GM21515 (cell line): Measurements from ENCODE around the gene CHMP4A.

ENCODE experiments used
- ATAC-seq: cut with Tn5 transposase; IDR thresholded peaks from one replicate; pipeline ENCODE4 v1.9.1; 2021; ENCODE audit not compliant: unreplicated experiment

Gene CHMP4A

DNA sequence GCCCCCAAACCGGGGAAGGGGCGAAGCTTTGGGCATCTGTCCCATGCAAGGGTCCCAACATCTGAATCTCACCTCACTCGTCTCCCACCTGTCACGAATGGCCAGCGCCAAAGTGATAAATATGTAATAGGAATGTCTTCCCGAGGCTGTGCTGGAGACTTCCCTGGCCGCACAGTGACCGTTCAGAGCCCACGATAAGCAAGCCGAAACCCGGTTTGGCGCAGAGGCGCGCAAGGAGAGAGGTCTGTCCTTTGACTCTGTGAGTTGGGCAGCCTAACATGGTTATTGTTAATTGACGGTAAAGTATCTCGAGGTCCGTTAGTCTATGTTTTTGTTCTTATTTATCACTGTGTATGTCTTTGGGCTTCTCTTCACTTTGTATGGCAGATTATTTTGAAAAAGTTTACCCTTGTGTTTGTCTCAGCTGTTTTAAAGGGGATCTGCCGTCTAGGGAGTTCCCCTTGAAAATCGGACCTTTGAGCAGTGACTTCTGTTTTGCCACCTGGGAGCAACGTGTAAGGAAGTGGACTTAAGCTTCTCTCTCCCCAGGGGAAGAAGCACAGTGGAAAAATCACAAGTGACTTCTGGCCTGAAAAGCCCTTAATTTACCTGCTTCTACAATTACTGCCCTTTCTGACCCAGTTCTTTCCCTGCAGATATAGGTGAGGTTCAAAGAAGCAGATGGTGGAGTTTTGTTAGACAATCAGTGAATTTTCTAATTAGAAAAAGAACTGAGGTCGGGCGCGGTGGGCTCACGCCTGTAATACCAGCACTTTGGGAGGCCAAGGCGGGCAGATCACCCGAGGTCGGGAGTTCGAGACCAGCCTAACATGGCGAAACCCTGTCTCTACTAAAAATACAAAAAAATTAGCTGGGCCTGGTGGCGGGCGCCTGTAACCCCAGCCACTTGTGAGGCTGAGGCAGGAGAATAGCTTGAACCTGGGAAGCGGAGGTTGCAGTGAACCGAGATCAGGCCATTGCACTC lies 16.9 kb downstream of the CHMP4A start:
- ATAC-seq, result peak; percentile 21

DNA sequence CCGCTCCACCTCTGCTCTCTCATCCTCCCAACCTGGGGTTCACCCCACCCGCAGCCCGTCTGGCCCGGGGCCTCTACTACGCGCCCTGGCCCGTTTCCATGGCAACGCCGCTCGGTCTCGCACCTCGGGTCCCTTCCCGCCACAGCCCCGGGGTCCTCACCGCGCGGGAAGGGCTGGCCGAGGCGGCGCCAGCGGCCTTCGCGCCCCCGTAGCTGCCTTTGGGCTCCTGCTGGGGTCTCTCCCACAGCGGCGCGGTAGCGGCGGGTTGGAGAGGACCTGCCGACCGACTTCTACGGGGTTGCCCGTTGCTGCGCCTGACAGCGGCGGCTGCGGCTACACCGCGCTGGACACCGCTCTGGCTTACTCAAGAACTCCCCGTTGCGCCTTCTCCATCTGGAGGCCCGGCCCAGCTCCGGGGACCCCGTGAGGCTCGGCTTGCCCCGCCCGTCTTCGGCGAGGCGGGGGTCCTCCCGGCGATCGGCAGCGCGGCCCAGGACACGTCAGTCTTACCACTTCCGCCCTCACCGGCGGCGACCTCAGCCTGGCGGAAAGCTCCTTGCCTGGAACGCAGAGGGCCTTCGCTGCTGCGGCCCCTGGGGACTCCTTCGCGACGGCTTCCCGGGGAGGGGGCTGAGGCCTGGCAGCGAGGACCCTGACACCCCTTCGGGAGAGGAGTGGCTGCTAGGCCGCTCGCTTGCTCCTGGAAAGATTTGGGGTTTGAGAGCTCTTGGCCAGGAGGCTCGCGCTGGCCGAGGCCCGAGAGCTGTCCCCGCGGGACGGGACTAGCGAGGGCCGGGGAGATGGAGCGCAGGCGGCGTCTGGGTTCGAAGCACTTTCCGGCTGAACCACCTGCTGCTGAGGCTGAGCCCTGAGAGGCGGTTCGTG lies 17.9 kb downstream of the CHMP4A start, which contains the start of gene TM9SF1:
TM9SF1 (minus strand) TSS at position 256 of the 885 bp plus-strand sequence. CDS start 422 bp downstream, outside the sequence.
- peak; percentile 78 for ATAC-seq

DNA sequence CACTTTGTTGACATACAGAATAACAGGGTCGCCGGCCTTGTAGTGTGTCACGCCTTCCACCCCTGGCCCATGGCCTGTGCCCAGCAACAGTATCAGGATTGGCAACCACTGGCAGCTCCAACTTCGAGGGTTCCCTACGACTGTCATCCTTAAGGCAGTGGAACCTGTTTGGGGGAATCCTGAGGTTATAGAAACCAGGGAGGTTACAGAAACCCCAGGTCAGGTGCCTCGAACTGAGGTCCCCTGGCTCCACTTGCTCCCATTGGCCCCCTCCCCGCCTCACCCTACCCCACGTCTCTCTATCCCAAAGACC lies 18.5 kb downstream of the CHMP4A start:
- no peak for ATAC-seq

DNA sequence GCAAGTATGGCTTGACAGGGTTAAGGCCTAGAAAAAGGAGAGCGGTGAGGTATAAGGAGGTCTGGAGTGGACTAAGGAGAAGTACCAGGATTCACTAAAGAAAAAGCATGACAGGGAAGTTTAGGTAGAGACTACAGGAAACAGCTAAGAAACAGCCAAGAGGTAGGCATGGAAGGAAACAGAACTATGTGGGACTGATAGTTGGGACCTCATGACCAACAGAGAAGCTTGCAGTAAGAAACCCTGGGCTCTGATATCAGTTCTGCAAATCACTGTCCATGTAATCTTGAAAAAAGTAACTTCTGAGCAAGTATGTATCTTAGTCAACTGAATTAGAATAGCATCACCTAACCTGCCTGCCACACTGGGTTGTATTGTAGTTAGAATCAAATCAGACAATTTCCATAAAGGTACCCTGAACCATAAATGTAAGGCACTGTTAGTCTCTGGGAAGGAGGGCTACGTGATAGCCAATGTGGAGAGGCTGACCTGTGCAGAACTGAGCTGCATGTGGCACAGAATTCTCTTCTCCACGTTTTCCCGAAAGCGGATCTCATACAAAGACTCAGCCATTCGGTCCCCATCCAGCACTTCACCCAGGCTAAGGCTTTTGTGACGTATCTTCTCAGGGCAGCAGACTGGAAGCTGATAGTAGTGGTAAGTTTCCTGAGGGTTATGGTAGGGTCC lies 19.0 kb downstream of the CHMP4A start:
- no peak for ATAC-seq

DNA sequence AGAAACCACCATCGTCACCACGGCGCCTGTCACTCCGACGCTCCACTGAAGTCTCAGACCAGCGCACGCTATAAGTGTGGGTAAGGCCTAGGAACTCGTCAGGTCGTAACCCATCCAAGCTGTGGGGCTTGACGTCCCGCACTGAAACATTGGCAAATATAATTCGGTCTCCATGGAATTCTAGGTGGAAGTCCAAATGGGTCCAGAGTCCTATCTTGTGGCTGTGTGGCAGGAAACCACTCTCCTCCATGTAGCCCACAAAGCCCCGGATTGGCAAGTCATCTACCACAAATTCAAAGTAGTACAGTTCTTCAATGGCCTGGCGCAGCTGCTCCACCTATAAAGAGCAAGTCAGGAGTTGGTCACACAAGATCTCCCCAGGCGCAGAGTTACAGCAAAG lies 20.4 kb downstream of the CHMP4A start:
- no peak for ATAC-seq

DNA sequence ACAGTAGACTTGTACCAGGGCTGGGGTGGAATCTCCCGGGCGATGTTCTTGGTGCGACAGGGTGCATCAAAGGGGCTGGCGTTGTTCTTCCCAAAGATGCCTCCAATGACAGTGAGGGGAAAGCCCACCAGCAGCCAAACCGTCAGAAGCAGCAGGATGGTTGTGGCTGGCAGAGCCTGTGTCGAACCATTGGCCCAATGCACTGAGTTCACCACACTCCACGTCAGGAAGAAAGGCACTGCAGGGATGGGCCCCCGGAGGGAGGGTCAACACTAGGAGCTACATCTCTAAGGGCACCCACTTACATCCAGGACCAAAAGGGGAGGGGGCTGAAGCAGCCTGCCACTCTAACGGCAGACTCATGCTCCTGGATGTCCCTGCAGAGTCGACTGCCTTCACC lies 22.9 kb downstream of the CHMP4A start:
- no peak for ATAC-seq

DNA sequence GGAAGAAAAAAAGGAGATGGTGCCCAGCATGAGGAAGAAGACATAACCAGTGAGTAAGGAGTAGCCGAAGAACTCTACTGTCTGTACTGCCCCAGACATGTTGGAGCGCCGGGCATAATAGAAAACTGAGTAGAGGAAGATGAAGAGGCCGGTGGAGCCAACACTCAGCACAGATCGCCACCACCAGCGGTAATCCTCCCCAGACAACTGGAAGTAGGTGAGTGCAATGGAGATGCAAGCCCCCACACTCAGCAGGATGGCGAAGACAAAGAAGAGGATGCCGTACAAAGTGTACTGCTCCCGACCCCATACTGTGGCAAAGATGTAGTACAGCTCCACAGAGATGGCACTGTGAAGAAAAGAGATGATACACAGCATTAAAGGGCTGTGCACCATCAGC lies 23.8 kb downstream of the CHMP4A start:
- no peak for ATAC-seq

DNA sequence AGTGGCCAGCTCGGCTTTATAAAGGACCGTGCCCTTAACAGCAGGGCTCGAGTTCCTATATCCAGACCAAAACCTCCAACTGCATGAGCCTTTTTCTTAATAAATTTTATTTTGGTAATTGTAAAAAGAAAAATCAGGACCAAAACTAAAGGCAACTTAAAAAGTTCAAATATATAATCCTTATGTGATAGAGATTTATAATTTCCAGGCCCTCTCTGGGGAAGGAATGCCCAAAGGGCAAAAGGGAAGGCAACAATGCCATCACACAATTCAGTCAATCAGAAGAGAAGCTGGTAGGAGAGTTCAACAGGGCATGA lies 24.3 kb downstream of the CHMP4A start:
- ATAC-seq, result no peak

DNA sequence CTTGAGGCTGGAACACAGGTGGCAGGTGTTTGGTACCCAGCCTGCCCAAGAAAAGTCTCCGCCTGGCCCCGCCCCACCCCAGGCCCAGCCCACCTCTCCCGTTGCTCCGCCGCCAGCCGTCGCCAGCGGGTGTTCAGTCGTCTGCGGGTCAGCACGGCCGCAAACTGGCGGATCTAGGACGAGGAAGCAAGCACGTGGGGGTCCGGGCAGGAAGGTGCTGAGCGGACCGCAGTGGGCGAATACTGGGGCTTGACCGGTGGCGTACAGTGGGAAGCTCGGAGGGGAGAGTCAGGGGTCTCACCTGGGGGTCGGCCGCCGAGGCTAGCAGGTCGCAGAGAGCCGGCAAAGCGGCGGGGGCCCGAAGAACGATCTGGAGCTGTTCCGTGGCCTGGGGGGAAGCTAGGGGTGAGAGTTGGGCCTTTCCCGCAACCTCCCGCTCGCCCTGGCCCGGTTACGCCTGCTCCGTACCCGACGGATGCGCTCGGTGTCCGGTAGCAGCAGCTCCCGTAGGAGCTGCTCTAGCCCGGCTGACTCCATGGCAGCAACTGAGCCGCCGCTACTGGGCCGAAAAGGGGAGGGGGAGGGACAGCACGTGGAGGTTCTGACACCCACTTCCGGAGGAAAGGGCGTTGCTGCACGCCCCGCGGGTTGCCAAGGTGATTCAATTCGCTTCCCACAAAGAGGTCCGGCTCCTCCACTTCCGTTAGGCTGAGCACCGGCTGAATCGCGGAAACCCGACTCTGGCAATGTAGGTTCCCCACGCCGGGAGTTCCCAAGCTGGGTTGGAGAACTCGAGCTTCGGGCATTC lies 24.8 kb downstream of the CHMP4A start, which contains the start of gene IPO4:
IPO4 (minus strand) TSS at position 566 of the 808 bp plus-strand sequence; CDS start at position 537, 29 bp downstream.
- peak; percentile 87 for ATAC-seq

DNA sequence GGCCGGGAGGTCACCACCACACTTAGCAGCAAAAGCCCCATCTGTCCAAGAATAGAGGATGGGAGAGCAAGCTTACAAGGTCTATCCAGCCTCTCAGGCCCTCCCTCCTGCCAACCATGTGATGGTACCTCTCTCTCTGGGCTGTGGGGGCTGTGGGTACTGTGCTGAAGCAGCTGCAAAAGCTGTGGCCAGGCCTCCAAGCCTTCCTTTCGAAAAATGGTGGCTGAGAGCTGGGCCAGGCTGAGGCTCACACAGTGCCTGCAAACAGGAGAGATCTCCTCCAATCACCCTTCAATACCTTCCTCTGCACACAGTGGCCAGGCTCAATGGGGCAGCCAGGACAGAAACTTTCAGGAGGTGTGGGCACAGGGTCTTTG lies 25.8 kb downstream of the CHMP4A start:
- ATAC-seq, result no peak

DNA sequence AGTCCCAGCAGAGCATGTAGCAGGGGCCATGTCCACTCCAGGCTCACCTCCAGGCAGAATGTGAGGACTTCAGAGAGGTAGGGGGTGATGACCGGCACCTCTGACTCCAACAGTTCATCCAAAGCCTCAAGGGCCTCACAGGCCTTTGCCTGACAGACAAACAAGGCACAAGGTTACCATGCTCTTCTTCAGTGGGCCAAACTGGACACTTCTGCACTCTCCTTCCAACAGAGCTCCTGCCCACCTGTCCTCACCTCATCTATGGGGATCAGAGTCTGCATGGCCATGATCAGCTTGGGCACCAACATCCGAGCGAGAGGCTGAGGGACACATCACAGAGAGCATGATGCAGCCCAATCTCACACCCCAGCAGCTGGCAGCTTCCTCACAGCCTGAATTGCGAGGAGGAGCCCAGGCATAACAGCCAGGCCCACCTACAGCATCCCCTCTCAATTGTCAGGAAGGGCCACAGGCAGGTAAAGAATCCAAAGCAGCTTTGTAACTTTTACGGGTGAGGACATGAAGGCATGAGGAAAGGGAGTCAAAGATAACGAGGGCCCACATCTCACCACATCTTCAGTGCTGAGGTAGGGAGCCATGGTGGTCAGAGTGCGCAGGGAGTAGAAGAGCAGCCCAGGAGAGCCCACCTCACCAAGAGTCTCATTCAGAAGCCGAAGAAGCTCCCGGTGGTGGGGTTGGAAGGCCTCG lies 26.3 kb downstream of the CHMP4A start:
- ATAC-seq, result no peak

DNA sequence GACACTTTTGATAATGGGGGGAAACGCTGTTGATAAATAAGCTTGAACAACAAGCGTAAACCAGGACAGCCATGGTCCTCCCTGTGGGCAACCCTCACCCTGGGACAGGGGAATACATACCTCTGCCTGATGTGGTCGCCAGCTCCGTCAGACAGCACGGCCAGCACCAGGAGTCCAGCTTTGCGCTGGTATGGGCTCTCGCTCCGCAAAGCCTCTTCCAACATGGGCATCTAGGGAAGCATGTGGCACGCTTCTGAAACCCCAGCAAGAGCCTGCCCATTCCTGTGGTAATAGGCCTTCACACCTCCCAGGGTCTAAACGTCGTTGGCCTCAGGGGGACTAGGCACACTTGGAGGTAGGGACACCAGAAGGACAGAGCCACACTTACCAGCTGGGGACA lies 27.5 kb downstream of the CHMP4A start:
- no peak for ATAC-seq

DNA sequence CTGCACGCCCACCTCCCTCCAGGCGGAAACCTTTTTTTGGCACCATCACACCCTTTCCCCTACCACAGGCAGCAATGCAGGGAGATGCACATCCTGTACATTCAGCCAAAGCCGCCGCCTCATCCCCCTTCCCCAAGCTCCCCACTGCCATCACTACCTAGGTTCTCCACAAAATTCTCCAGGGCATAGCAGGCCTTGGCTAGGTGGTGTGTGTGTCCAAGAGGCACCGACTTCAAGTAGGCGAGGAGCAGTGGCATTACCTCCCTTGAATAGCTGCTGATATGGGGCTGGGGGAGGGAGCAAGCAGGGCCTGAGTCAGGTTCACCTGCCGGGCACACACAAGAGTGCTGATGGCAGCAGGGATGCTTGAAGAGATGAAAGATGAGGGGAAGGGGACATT lies 28.3 kb downstream of the CHMP4A start:
- no peak for ATAC-seq

DNA sequence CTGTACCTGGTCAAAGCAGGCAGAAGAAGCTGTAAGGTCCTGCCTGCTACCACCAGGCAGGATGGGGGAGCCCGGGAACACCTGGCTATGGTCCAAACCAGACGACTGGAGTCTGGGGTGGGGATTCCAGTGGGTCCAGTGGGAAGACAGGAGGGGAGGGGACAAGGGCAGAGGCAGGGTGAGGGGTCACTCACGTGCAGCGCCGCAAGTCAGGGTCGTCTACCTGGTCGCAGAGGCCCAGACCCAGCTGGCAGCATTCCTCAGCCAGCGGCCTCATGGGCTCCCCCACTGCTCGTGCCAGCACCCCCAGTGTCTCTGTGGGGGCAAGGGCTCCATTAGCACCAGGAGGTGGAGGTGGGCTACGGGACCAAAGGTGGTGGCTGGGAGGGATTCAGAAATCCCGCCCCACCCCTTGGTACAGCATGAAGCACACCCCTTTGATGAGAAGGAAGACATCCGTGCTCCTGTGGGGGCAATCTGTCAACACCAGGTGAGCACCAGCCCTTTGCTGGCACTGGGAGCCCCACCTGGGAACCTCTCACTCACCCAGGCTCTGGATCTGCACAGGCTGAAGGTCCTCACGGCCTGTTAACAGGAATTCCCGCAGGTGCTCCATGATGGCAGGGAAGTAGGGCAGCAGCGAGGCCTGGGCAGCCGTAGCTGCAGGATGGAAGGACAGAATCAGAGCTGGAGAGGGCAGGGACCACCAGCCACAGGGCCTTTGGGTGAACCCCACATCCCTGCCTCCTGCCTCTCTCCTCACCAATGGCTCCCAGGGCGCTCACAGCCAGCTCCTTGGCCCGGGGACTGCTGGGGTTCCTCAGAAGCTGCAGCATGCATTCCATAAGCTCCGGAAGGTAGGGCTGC lies 29.0 kb downstream of the CHMP4A start:
- no peak for ATAC-seq

DNA sequence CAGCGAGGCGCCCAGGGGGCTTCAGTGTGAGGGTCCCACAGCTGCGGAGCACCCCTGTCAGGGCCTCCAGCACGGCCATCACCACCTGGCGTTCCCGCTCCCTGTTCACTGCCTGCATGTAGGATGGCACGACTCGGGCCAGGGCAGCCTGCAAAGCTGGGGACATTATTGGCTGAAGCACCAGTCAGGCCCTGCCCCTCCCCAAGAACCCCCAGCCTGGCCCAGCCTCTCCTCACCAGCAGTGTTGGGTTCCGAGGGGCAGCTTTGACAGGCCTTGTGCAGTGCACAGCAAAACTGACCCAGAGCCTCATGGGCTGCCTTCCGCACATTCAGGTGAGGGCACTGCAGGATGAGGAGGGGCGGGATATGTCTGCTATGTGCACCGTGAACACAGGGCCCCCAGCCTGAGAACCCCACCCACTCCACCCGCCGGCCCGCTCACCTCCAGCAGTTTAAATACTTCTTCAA lies 30.2 kb downstream of the CHMP4A start:
- ATAC-seq, result no peak

DNA sequence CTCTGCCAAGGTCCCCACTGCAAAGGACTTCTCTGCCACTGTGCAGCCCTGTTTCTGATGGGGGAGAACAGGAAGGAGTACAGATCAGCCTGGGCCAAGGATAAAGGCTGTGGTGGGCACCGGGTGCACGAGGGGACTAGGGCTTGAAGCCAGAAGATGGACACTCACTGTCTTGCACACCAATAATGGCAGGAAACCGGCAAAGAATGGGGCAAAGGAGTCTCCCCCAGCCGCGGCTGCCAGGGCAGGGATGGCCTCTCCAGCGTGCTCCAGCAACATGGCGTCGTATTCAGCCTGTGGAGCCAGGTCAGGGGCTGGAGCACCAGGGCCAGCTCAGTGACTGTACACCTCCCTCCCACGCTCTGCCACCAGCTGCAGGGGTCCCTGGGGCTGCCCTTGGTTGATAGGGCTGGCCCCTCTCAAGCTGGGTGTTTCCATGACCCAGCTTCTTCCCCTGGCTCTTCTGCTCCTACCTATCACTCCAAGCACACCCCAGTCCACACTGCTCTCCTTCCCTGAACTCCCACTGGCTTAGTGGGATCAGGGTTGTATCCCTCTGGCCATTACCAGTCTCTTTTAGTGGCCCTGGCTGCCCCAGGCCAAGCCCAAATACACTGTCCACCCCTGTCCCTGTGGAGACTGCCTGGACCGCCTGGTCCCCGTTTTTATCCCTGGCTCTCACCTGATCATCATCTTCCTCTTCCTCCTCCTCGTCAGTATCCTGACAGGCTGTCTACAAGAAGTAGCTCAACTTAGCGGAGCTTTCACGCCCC lies 31.0 kb downstream of the CHMP4A start:
- ATAC-seq, result no peak

DNA sequence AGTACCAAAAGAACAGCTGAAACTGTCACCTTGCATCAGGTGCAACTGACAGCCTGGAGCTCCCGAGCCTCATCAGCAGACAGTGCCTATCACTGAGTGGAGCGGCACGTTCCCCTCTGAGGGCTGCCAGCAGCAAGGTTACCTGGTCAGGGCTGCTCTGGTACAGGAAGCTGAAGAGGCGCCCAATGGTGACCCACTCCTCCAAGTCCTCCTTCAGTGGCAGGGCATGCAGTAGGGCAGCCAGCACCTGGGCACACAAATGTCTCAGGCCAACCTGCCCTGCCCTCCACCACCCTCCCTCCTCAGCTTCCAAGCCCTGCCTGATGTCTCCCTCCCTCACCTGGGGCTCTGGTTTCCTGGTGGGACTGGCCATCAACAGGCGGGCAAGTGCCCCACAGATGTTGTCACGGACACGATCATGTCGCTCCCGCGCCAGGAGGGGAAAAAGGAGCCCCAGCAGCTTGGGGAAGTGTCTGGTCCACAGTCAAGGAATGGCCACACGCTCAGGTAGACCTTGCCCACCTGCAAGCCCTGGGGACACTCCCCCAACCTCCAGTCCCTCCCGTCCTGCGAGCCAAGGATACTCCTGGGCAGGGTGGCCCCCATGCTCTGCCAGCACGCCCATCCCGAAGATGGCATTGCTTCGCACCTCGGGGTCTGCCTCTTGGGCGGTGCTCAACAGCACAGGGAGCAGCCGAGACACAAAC lies 31.8 kb downstream of the CHMP4A start:
- ATAC-seq, result no peak
